BJ (cell line): ENCODE results near the gene RAB10. TPM values are rescaled to one million over a fixed set of nuclear protein-coding genes. Genes with fewer than 3 reads are reported as not detected.

ENCODE experiments used
- CTCF ChIA-PET: fragments of 350-600 bp; formaldehyde crosslinking; extraction: SDS; loops from one replicate; lab custom pipeline; 2021; ENCODE audit warnings: antibody characterized with exemption, inconsistent platforms; lab: Yijun Ruan, JAX
- POLR2A ChIA-PET: fragments of 300-600 bp; sonication (Branson Sonifier 250); formaldehyde crosslinking; extraction: SDS; loops from one replicate; lab custom pipeline; 2021; ENCODE audit warnings: antibody characterized with exemption; lab: Charles Lee
- DNase-seq: peaks from one replicate; pipeline ENCODE4 v3.0.0-alpha.2; 2011; ENCODE audit warnings: low read depth
- H3K27me3 ChIP-seq: 2 replicates; pipeline ENCODE4 v1.6.0; 2011; ENCODE audit warnings: low read length; ENCODE audit not compliant: control insufficient read depth, insufficient read depth
- H3K36me3 ChIP-seq: 2 replicates; pipeline ENCODE4 v1.5.1; 2011; ENCODE audit warnings: low read length; ENCODE audit not compliant: control insufficient read depth, insufficient read depth
- H3K4me3 ChIP-seq: 2 replicates; pipeline ENCODE4 v1.5.1; 2011; ENCODE audit warnings: low read depth, mild to moderate bottlenecking, control low read depth, low read length
- polyA minus RNA-seq: library from RNA; depleted of rRNA, polyadenylated mRNA; stranded (reverse); fragments of >200 nt; gene quantifications from 2 replicates; pipeline ENCODE4 v1.2.3, GENCODE V29; 2011; rRNA and poly(A)+ RNA removed
- polyA plus RNA-seq: library from polyadenylated mRNA; depleted of rRNA; stranded (reverse); fragments of >200 nt; gene quantifications from 2 replicates; pipeline ENCODE4 v1.2.3, GENCODE V29; 2011; rRNA removed
- TF ChIP-seq, protein P1 (sequence below): IDR thresholded peaks from 2 replicates; pipeline ENCODE4 v1.5.1; 2011; ENCODE audit warnings: low read depth, mild to moderate bottlenecking, control low read depth, inconsistent platforms, low read length, moderate library complexity; ENCODE audit not compliant: insufficient read depth

The RAB10 gene
- 50.5 and 98.1 TPM in 2 replicates for polyA plus RNA-seq
- polyA minus RNA-seq: 28.5 and 29.7 TPM in 2 replicates

DNA sequence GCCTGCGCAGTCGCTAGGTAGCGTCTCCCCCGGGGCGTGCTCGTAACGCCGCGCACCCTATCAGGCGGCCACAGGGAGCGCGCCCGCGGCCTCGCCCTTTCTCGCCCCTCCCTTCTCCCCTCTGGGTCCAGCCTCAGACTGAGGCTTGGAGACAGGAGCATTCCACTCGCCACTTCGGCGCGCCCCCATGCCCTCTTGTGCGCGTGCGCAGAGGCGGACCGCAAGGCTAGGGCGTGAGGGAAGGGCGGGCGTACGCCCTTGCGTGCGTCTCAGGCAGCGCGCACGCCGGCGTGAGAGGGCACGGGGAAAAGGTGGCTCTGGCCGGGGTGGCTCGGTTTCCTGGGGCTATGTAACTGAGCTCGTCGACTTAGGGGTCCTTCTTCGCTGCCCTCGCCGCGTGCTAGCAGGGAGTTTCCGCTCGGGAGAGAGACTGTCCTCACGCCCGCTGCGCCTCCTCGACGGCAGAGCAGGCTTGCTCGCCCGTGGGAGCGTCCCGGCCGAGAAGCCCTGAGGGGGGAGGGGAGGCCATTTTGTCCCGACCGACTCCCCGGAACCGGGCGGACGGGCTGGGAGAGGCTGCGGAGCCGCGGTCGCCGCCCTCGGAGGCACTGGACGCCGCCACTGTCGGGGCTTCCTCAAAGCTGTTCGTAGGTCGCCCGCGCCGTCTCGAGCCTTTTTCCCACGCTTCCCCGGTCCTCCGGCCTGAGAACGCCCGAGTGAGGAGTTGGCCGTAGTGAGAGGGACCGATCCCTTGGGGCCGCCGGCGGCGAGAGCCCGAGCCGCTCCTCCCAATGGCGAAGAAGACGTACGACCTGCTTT, at the start of gene RAB10:
Gene RAB10 (plus strand): TSS at position 267 of the 819 bp plus-strand sequence. CDS start 525 bp downstream, at position 792.
- ChIA-PET CTCF (interaction anchor here (0.6 to 1.6 kb wide), 5 partner anchors 32 to 83 kb away, joined by 3 to 4 read pairs (median 4); no protein-coding TSS in a partner anchor), POLR2A (no interaction called here)
- TF ChIP-seq, protein P1, sequence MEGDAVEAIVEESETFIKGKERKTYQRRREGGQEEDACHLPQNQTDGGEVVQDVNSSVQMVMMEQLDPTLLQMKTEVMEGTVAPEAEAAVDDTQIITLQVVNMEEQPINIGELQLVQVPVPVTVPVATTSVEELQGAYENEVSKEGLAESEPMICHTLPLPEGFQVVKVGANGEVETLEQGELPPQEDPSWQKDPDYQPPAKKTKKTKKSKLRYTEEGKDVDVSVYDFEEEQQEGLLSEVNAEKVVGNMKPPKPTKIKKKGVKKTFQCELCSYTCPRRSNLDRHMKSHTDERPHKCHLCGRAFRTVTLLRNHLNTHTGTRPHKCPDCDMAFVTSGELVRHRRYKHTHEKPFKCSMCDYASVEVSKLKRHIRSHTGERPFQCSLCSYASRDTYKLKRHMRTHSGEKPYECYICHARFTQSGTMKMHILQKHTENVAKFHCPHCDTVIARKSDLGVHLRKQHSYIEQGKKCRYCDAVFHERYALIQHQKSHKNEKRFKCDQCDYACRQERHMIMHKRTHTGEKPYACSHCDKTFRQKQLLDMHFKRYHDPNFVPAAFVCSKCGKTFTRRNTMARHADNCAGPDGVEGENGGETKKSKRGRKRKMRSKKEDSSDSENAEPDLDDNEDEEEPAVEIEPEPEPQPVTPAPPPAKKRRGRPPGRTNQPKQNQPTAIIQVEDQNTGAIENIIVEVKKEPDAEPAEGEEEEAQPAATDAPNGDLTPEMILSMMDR: no peak
- no peaks in the 10 kb centered on the region for H3K36me3 ChIP-seq
- H3K4me3 ChIP-seq: peak within 1 kb of the TSS; percentile 86
- H3K27me3 ChIP-seq: no peaks in the 10 kb centered on the region
- DNase-seq: peak; percentile 95

DNA sequence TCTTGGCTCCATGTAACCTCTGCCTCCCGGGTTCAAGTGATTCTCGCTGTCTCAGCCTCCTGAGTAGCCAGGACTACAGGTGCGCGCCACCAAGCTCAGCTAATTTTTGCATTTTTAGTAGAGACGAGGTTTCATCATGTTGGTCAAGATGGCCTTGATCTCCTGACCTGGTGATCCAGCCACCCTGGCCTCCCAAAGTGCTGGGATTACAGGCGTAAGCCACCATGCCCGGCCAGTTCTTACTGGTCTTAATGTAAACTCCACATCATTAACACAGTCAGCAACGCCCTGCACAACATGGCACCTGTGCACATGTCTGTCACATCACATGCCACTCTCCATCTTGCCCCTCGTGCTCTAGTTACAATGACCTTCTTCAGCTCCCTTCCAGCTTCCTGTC, 45.8 kb upstream of the RAB10 start:
- H3K4me3 ChIP-seq: no peak overlapping the region
- no peaks in the 10 kb centered on the region for H3K27me3 ChIP-seq
- DNase-seq: no peak
- TF ChIP-seq, protein P1: no peak
- CTCF ChIA-PET: interaction anchor here (0.6 to 1.7 kb wide), 2 partner anchors 37 to 158 kb away, joined by 3 to 7 read pairs; no protein-coding TSS in a partner anchor
- no peaks in the 10 kb centered on the region for H3K36me3 ChIP-seq
- POLR2A ChIA-PET: no interaction called here

- Histone ChIP-seq H3K27me3 (no peaks in the 10 kb centered on the region), H3K36me3 (no peaks in the 10 kb centered on the region), H3K4me3 (no peak overlapping the region)
- TF ChIP-seq, protein P1: no peak
- no peak for DNase-seq
- ChIA-PET POLR2A (no interaction called here), CTCF (interaction anchor here (1.0 to 1.7 kb wide), 2 partner anchors 38 to 156 kb away, joined by 6 to 7 read pairs; no protein-coding TSS in a partner anchor)
These were observed 44.7 kb upstream of the RAB10 start for GRCh38 chr2:25989154-25989553.

- DNase-seq: no peak
- CTCF ChIA-PET: interaction anchor here (0.7 to 2.1 kb wide), 17 partner anchors 8 to 586 kb away, joined by 3 to 23 read pairs (median 4); partner anchors contain the start of genes ASXL2, HADHA, HADHB and KIF3C
- Histone ChIP-seq H3K36me3 (no peaks in the 10 kb centered on the region), H3K4me3 (no peak overlapping the region), H3K27me3 (no peaks in the 10 kb centered on the region)
- POLR2A ChIA-PET: no interaction called here
- TF ChIP-seq, protein P1: no peak
These were observed 41.9 kb upstream of the RAB10 start for GRCh38 chr2:25991965-25992364.

DNA sequence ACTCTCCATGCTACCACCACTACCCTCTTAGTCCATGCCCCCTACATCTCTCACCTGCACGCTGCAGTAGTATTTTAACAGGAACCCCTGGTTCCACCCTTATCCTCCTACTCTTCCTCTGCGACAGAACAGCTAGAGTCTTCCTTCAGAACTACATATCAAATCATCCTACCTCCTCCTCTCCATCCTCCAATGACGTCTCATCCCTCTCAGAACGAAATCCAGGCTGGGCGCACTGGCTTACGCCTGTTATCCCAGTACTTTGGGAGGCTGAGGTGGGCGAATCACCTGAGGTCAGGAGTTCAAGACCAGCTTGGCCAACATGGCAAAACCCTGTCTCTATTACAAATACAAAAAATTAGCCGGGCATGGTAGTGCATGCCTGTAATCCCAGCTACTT, 41.3 kb upstream of the RAB10 start:
- TF ChIP-seq, protein P1: no peak
- POLR2A ChIA-PET: no interaction called here
- Histone ChIP-seq H3K27me3 (no peaks in the 10 kb centered on the region), H3K4me3 (no peak overlapping the region), H3K36me3 (no peaks in the 10 kb centered on the region)
- CTCF ChIA-PET: interaction anchor here (0.8 to 1.8 kb wide), 2 partner anchors 14 to 19 kb away, joined by 3 to 8 read pairs; no protein-coding TSS in a partner anchor
- DNase-seq: no peak
